Measurements from ENCODE around the gene SCAANT1.

The SCAANT1 gene

DNA sequence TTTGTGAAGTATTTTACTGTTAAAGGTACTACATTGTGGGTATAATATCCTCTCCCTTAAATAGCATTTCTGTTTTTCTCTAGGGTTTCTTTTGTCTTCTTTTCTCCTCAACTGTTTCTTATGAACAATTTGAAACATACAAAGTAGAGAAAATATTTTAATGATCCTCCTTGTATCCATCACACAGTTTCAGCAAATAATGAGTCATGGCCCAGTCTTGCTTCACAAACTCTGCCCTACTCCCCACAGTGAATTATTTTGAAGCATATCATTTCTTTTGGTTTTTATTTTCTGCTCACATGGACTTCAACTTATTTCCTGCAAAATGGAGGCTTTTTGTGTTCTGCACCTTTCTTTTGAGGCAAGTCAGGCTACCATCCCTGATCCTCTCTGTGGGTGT is 6.1 kb upstream of the SCAANT1 start:
- H3K27ac ChIP-seq (ENCODE audit: insufficient read depth, low read depth, low read length, poor library complexity, severe bottlenecking) = no peak overlapping the region

DNA sequence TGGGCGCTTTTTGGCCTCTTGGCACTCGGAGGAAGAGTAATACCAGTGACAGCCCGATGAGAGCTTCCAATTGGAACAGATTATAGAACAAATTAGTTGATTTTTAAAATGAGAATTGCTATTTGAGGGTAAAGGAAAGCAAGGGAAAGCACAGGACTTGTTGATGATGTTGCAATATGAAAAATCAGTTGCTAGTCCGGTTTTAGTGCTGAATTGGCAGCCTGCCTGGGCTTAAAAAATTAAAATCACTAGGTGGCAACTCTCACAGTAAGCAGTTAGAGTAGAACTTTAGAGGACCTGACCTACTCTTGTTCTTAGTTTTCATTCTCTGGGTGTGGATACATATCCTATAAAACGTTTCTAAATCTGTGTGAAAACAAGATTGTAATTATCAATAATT is 2.1 kb upstream of the SCAANT1 start:
- 94 to 97% methylated on average over 5 of the region's 5 CpGs for WGBS, 2 experiments
- peaks cover 17% of the 10 kb centered on the region for H3K27me3 ChIP-seq (ENCODE audit: control insufficient read depth, insufficient read depth, low read length, poor library complexity, severe bottlenecking)
- H3K4me3 ChIP-seq (ENCODE audit: insufficient read depth, low read depth, low read length) = no peak overlapping the region
- H3K9me3 ChIP-seq (ENCODE audit: control insufficient read depth, low read length) = no peaks in the 10 kb centered on the region
- peaks cover 9% of the 10 kb centered on the region for H3K4me1 ChIP-seq (ENCODE audit: control insufficient read depth, insufficient read depth, low read length)
- peaks cover 13% of the 10 kb centered on the region for H3K36me3 ChIP-seq (ENCODE audit: control insufficient read depth, insufficient read depth, low read length)
- H3K27ac ChIP-seq (ENCODE audit: insufficient read depth, low read depth, low read length, poor library complexity, severe bottlenecking) = no peak overlapping the region

More for the DNA sequence above, 6.1 kb upstream of the SCAANT1 start:
- peaks cover 3% of the 10 kb centered on the region for H3K4me1 ChIP-seq (ENCODE audit: control insufficient read depth, insufficient read depth, low read length)
- peaks cover 17% of the 10 kb centered on the region for H3K36me3 ChIP-seq (ENCODE audit: control insufficient read depth, insufficient read depth, low read length)
- H3K4me3 ChIP-seq (ENCODE audit: insufficient read depth, low read depth, low read length) = no peak overlapping the region
- H3K27me3 ChIP-seq (ENCODE audit: control insufficient read depth, insufficient read depth, low read length, poor library complexity, severe bottlenecking) = no peaks in the 10 kb centered on the region
- H3K9me3 ChIP-seq (ENCODE audit: control insufficient read depth, low read length) = no peaks in the 10 kb centered on the region

DNA sequence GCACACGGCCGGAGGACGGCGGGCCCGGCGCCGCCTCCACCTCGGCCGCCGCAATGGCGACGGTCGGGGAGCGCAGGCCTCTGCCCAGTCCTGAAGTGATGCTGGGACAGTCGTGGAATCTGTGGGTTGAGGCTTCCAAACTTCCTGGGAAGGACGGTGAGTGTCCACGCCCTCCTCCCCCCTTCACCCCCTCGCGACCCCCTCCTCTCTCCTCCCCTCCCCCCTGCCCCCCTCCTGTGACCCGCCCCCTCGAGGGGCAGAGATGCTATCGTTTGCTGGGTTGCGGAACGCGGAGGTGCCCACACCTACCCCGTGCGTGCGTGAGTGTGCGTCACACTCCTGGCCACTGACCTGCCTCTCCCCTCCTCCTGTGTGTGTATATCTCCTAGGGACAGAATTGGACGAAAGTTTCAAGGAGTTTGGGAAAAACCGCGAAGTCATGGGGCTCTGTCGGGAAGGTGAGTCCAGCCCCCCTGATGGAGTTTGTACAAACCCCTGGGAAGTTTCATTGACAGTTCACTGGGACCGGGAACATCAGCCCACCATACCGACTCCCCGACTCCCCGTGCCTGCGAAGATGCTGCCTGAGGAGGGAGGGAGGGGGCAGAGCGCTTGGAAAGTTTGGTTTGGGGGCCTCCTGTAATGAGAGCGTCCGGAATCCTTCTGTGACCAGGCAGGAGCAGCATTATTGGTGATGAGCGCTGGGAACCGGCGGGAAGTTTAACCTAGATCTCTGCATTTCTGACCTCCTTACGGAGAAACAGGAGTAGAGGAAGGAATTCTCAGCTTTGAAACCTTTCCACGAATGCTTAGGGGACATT is 795 bp upstream of the SCAANT1 start:
- peaks cover 9% of the 10 kb centered on the region for H3K4me1 ChIP-seq (ENCODE audit: control insufficient read depth, insufficient read depth, low read length)
- peak overlapping the region; percentile 61 for H3K4me3 ChIP-seq (ENCODE audit: insufficient read depth, low read depth, low read length)
- H3K9me3 ChIP-seq (ENCODE audit: control insufficient read depth, low read length) = no peaks in the 10 kb centered on the region
- peaks cover 17% of the 10 kb centered on the region for H3K27me3 ChIP-seq (ENCODE audit: control insufficient read depth, insufficient read depth, low read length, poor library complexity, severe bottlenecking)
- H3K27ac ChIP-seq (ENCODE audit: insufficient read depth, low read depth, low read length, poor library complexity, severe bottlenecking) = no peak overlapping the region
- peaks cover 13% of the 10 kb centered on the region for H3K36me3 ChIP-seq (ENCODE audit: control insufficient read depth, insufficient read depth, low read length)
- WGBS, 2 experiments = 2% methylated on average over 43 to 44 of the region's 46 CpGs

DNA sequence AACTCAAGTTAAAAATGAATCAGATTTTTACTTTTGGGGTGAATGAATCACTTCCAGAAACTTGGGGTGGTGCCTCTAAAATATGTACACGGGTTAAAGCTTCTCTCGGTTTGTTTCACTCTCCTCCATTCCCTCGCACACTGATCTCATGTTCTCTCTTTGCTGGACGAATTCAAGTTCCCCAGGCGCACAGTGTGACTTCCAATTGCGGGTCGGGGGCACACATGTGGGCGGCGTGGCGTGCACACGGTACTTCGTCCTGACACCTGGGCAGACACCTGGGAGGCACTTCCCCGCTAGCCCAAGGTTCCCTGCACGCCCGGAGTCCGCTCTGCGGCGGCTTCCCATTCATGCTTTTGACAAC is 692 bp downstream of the SCAANT1 start:
- no peak overlapping the region for H3K27ac ChIP-seq (ENCODE audit: insufficient read depth, low read depth, low read length, poor library complexity, severe bottlenecking)
- H3K4me3 ChIP-seq (ENCODE audit: insufficient read depth, low read depth, low read length) = peak overlapping the region; percentile 61
- H3K36me3 ChIP-seq (ENCODE audit: control insufficient read depth, insufficient read depth, low read length) = peaks cover 2% of the 10 kb centered on the region
- no peaks in the 10 kb centered on the region for H3K9me3 ChIP-seq (ENCODE audit: control insufficient read depth, low read length)
- peaks cover 9% of the 10 kb centered on the region for H3K4me1 ChIP-seq (ENCODE audit: control insufficient read depth, insufficient read depth, low read length)
- H3K27me3 ChIP-seq (ENCODE audit: control insufficient read depth, insufficient read depth, low read length, poor library complexity, severe bottlenecking) = peaks cover 17% of the 10 kb centered on the region
- 1% methylated on average over 18 of the region's 18 CpGs for WGBS, 2 experiments

DNA sequence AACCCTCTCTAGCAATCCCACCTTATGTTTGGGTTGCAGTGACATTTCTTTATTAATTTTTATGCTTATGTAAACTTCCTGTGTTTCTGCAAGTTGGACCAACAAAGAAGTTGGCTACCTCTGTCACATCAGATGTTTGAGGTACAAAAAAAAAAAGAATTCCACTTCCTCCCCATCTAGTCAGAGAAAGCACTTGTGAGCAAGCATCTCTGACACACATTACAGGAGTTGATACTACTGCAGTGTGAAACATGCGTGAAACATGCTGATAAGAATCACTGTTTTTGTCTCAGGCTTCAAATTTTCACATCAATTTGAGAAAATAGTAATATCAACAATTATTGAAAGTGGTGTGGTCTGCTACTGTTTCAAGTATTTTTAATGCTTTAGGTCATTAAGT is 1.3 kb downstream of the SCAANT1 start:
- no peak overlapping the region for H3K4me3 ChIP-seq (ENCODE audit: insufficient read depth, low read depth, low read length)
- WGBS, 2 experiments = 85 to 93% methylated on average over 1 of the region's 1 CpG
- no peaks in the 10 kb centered on the region for H3K36me3 ChIP-seq (ENCODE audit: control insufficient read depth, insufficient read depth, low read length)
- H3K9me3 ChIP-seq (ENCODE audit: control insufficient read depth, low read length) = no peaks in the 10 kb centered on the region
- H3K4me1 ChIP-seq (ENCODE audit: control insufficient read depth, insufficient read depth, low read length) = peaks cover 9% of the 10 kb centered on the region
- peaks cover 17% of the 10 kb centered on the region for H3K27me3 ChIP-seq (ENCODE audit: control insufficient read depth, insufficient read depth, low read length, poor library complexity, severe bottlenecking)
- no peak overlapping the region for H3K27ac ChIP-seq (ENCODE audit: insufficient read depth, low read depth, low read length, poor library complexity, severe bottlenecking)

DNA sequence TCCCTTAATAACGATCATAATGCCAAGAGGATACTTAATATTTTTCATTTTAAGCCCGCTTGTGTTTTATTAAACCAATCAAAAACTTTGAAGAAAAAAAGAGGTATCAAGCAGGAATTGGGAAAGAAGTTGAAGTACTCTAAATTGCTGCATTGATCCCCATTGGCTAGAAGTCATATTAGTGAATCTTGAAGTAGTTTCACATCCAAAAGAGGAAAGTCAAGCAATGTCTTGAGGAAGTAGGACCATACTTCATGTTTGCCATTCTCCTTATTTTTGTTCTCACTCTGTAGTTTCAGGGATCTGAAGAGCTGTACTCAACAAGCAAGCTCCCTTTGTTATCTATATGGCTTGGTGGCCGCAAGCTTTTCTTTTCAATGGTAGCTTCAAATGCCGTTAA is 2.2 kb downstream of the SCAANT1 start:
- no peaks in the 10 kb centered on the region for H3K9me3 ChIP-seq (ENCODE audit: control insufficient read depth, low read length)
- H3K36me3 ChIP-seq (ENCODE audit: control insufficient read depth, insufficient read depth, low read length) = no peaks in the 10 kb centered on the region
- peaks cover 9% of the 10 kb centered on the region for H3K4me1 ChIP-seq (ENCODE audit: control insufficient read depth, insufficient read depth, low read length)
- no peak overlapping the region for H3K4me3 ChIP-seq (ENCODE audit: insufficient read depth, low read depth, low read length)
- peaks cover 17% of the 10 kb centered on the region for H3K27me3 ChIP-seq (ENCODE audit: control insufficient read depth, insufficient read depth, low read length, poor library complexity, severe bottlenecking)
- 90 to 91% methylated on average over 3 to 4 of the region's 4 CpGs for WGBS, 2 experiments
- no peak overlapping the region for H3K27ac ChIP-seq (ENCODE audit: insufficient read depth, low read depth, low read length, poor library complexity, severe bottlenecking)

DNA sequence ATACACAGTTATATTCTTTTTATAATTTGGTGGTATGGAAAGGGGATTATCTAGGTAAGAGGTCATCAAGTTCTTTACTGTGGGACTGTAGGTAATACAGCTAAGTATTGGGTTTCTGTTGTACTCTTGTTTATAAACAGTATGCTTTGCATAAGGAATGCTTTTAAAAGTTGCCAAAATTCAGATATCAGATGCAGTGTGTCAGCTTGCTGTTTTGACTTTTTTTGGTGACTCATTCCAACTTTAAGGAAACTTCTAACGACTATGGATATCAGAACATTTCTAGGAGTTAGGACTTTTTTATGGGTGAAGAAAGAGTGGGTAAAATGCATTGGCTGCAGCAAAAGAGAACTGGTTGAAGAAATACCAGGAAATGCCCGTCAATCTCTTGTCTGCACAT is 2.8 kb downstream of the SCAANT1 start:
- WGBS, 2 experiments = 93 to 95% methylated on average over 2 of the region's 2 CpGs
- peaks cover 9% of the 10 kb centered on the region for H3K4me1 ChIP-seq (ENCODE audit: control insufficient read depth, insufficient read depth, low read length)
- no peaks in the 10 kb centered on the region for H3K9me3 ChIP-seq (ENCODE audit: control insufficient read depth, low read length)
- peaks cover 17% of the 10 kb centered on the region for H3K27me3 ChIP-seq (ENCODE audit: control insufficient read depth, insufficient read depth, low read length, poor library complexity, severe bottlenecking)
- no peak overlapping the region for H3K27ac ChIP-seq (ENCODE audit: insufficient read depth, low read depth, low read length, poor library complexity, severe bottlenecking)
- H3K4me3 ChIP-seq (ENCODE audit: insufficient read depth, low read depth, low read length) = no peak overlapping the region
- no peaks in the 10 kb centered on the region for H3K36me3 ChIP-seq (ENCODE audit: control insufficient read depth, insufficient read depth, low read length)

DNA sequence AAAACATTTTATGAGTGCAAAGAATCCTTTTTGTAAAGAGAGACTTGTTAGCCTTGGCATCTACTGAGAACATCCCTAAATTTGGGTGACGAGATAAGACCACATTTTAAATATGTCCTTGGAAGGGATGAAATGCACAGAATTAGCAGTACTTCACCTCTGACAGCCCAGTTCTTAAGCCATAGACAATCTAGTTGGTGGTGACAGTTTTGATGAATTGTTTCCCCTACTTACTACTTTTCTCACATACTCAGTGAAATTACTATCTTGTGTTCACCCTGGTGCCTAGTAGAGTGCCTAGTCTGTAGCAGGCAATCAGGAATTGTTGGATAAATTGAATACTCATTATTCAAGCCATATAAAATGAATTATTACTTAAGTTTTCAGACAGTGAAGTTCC is 3.4 kb downstream of the SCAANT1 start:
- no peak overlapping the region for H3K27ac ChIP-seq (ENCODE audit: insufficient read depth, low read depth, low read length, poor library complexity, severe bottlenecking)
- peaks cover 9% of the 10 kb centered on the region for H3K4me1 ChIP-seq (ENCODE audit: control insufficient read depth, insufficient read depth, low read length)
- no peak overlapping the region for H3K4me3 ChIP-seq (ENCODE audit: insufficient read depth, low read depth, low read length)
- H3K9me3 ChIP-seq (ENCODE audit: control insufficient read depth, low read length) = no peaks in the 10 kb centered on the region
- no peaks in the 10 kb centered on the region for H3K36me3 ChIP-seq (ENCODE audit: control insufficient read depth, insufficient read depth, low read length)
- H3K27me3 ChIP-seq (ENCODE audit: control insufficient read depth, insufficient read depth, low read length, poor library complexity, severe bottlenecking) = peaks cover 17% of the 10 kb centered on the region
- WGBS, 2 experiments = 93 to 97% methylated on average over 1 of the region's 1 CpG

DNA sequence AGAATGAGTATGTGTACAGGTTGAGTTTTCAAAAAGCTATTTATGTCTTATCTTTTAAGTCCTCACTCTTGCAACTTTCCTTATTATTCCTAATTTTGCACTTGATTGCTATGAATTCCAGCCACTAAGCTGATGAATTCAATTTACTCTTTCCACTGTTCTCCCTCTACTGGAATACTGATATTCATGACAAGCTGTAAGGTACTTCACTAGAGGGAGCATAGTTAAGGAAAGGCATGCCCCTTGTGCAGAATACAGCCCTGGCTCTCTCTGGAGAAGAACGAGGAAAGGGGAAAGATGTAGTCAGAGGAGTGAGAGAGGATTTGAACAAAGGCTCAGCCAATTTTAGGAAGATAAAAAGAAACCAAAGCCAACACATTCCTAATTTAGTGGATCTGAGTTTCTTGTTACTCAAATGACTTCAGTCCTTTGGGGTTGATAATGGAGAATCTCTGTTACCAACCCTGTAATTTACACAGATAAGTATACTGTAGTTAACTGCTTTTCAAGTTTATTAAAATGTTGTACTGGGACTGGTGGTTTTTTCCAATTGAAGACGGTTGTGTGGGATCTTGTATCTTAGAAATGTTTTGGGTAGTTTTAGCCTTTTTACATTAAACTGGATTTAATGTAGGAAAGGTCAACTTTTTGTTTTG is 4.0 kb downstream of the SCAANT1 start:
- peaks cover 5% of the 10 kb centered on the region for H3K4me1 ChIP-seq (ENCODE audit: control insufficient read depth, insufficient read depth, low read length)
- H3K4me3 ChIP-seq (ENCODE audit: insufficient read depth, low read depth, low read length) = no peak overlapping the region
- 80 to 83% methylated on average over 2 of the region's 2 CpGs for WGBS, 2 experiments
- H3K27ac ChIP-seq (ENCODE audit: insufficient read depth, low read depth, low read length, poor library complexity, severe bottlenecking) = no peak overlapping the region
- no peaks in the 10 kb centered on the region for H3K9me3 ChIP-seq (ENCODE audit: control insufficient read depth, low read length)
- H3K27me3 ChIP-seq (ENCODE audit: control insufficient read depth, insufficient read depth, low read length, poor library complexity, severe bottlenecking) = peaks cover 16% of the 10 kb centered on the region
- no peaks in the 10 kb centered on the region for H3K36me3 ChIP-seq (ENCODE audit: control insufficient read depth, insufficient read depth, low read length)

DNA sequence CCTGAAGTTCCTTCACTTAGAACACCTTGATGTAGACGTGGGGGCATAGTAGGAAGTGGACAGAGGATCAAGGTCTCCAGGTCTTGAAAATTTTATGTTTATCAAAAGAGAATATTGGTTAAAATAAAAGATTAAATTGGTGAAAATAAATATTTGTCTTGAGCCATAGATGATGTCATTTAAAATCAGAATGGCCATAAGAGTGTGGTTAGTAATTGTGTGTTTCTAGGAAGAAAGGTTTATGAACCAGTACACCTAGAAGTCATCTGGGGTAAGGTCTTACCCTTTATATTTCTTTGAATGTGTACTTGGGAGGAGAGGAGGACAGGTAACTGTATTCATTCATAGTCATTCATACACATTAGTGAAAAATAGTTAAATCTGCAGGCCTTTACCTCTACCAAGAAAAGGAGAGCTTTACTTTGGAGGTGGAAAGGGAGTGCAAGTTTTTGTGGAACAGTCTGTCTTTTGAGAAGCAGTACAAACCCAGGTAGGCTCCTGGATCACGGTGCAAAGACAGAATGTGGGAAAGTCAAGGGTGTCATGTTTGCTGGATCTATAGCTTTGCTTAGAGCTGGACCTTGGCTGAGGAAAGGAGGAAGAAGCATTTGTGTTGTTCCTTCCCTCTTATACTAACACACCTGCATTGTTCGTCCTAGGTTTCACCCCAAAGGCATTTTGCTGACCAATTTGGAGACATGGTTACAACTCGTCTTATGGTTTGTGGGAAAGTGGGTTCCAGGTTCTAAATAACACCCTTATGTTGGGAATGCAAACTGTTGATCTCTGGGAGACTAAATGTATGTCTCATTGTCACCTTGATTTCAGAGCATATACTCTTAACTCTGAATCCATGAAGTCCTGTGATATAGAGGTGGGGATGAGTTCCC is 6.2 kb downstream of the SCAANT1 start:
- Histone ChIP-seq H3K4me1 (ENCODE audit: control insufficient read depth, insufficient read depth, low read length) (no peaks in the 10 kb centered on the region), H3K9me3 (ENCODE audit: control insufficient read depth, low read length) (no peaks in the 10 kb centered on the region), H3K4me3 (ENCODE audit: insufficient read depth, low read depth, low read length) (no peak overlapping the region), H3K27ac (ENCODE audit: insufficient read depth, low read depth, low read length, poor library complexity, severe bottlenecking) (no peak overlapping the region), H3K36me3 (ENCODE audit: control insufficient read depth, insufficient read depth, low read length) (no peaks in the 10 kb centered on the region), H3K27me3 (ENCODE audit: control insufficient read depth, insufficient read depth, low read length, poor library complexity, severe bottlenecking) (peaks cover 11% of the 10 kb centered on the region)
- 96% methylated on average over 4 of the region's 4 CpGs for WGBS, 2 experiments

Data from ectodermal cell (in vitro differentiated cells).